Psoas muscle (tissue), 8 donors: ENCODE measurements around the gene EPN3. TPM values are rescaled to one million over a fixed set of nuclear protein-coding genes. Genes with fewer than 3 reads are reported as not detected.

Experiments
- ATAC-seq, 4 donors: fragments of 200-7000 bp; cut with Tn5 transposase; one replicate each; pipeline ENCODE4 v1.9.1; 2020; ENCODE audit warnings: moderate library complexity in 3 of 4, mild to moderate bottlenecking in 2 of 4
- DNase-seq, 2 donors: peaks; one replicate each; pipeline ENCODE4 v3.0.0-alpha.2; 2020
- H3K27ac ChIP-seq: fragments of 200-600 bp; one replicate; pipeline ENCODE4 v1.8.0; 2022
- H3K27me3 ChIP-seq, 3 donors: fragments of 200-600 bp in 1 of 3; one replicate each; pipeline versions ENCODE4 v1.6.1 to v1.8.0; 2013 to 2022; ENCODE audit warnings: low read length in 2 of 3, mild to moderate bottlenecking in 2 of 3, moderate library complexity in 1 of 3; ENCODE audit not compliant: insufficient read depth in 3 of 3
- H3K36me3 ChIP-seq, 2 donors: fragments of 200-600 bp in 1 of 2; one replicate each; pipeline versions ENCODE4 v1.6.1 to v1.8.0; 2013 to 2022; ENCODE audit warnings: low read depth in 1 of 2, mild to moderate bottlenecking in 1 of 2, moderate library complexity in 1 of 2; ENCODE audit not compliant: insufficient read depth in 1 of 2
- H3K4me1 ChIP-seq: fragments of 200-600 bp; one replicate; pipeline ENCODE4 v1.8.0; 2022
- H3K4me3 ChIP-seq: fragments of 200-600 bp; one replicate; pipeline ENCODE4 v1.8.0; 2022; ENCODE audit warnings: mild to moderate bottlenecking
- H3K9me3 ChIP-seq: fragments of 200-600 bp; one replicate; pipeline ENCODE4 v1.8.0; 2022
- WGBS, 3 donors: extraction: QIAGEN DNeasy Blood & Tissue Kit; methylation state at CpG; one replicate each; pipeline versions ENCODE4 v1.1.6 to v1.1.7; 2013; 5-methylcytosine and 5-hydroxymethylcytosine counted together
- intact Hi-C, 2 donors: fragments of 100-400 bp; cut with DNase I; formaldehyde crosslinking; loops; one replicate each; pipeline versions ENCODE4 v1.11.0 to v1.14.2; 2022
- polyA plus RNA-seq, 3 donors: library from polyadenylated mRNA; stranded (reverse); fragments of 200-250 nt; gene quantifications; one replicate each; pipeline ENCODE4 v1.2.3, GENCODE V29; 2013
- total RNA-seq, 4 donors: library from RNA; stranded (reverse); fragmentation: NEBNext Ultra II Directional in 2 of 4; extraction: Animal tissue kit (Norgen Biotek cat#: 25700) in 2 of 4; gene quantifications; one replicate each; pipeline versions ENCODE4 v1.2.1 to v1.2.4, GENCODE V29; 2021 to 2023
- TF ChIP-seq, protein P1 (sequence below): fragments of 200-600 bp; IDR thresholded peaks from one replicate; pipeline ENCODE4 v1.8.0; 2022; ENCODE audit warnings: antibody characterized with exemption
- donor health status: healthy with polysubstance abuse.
- donor health status: DM: no; HTN: no; CAD: no; lungs with moderate emphysema.
- donor health status: Bipolar disorder and iron deficiency.
- donor health status: healthy.
- donor health status: DM: yes; HTN: yes; CAD: no.
- donor health status: DM: no; HTN: no; CAD: no.
- donor health status: DM: no; HTN: no; CAD: no.
- donor health status: DM: yes; HTN: yes; CAD: no.

EPN3 gene
- total and polyA plus RNA-seq, 7 donors: 0.03 to 0.15 (median 0.12) TPM; not detected in 4

DNA sequence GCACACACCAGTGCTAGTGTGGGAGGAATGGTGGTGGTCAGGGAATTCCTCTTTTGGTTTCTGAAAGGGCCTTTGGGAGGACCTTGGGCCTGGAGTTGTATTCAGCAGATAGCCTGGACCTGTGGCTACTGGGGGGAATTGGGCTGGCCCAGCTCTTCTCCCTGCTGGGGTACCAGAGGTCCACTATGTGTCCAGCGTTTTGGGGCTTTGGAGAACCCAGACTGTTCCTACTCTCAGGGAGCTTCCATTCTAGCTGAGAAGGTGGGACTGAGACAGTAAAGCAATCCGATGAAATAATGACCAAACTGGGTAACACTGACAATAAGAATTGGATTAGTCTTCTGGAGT, 2.4 kb downstream of the EPN3 start:
- DNase-seq: no peak
- Histone ChIP-seq H3K36me3 (no peaks in the 10 kb centered on the region), H3K4me1 (peaks cover 14% of the 10 kb centered on the region), H3K9me3 (no peaks in the 10 kb centered on the region), H3K27ac (no peak overlapping the region), H3K4me3 (no peak overlapping the region), H3K27me3 (peaks cover 0 to 30% (median 2%) of the 10 kb centered on the region in 3 donors)
- intact Hi-C loops: no loop called here
- WGBS, 3 donors: 90 to 97% (median 96%) methylated on average over 2 of the region's 2 CpGs
- TF ChIP-seq, protein P1, sequence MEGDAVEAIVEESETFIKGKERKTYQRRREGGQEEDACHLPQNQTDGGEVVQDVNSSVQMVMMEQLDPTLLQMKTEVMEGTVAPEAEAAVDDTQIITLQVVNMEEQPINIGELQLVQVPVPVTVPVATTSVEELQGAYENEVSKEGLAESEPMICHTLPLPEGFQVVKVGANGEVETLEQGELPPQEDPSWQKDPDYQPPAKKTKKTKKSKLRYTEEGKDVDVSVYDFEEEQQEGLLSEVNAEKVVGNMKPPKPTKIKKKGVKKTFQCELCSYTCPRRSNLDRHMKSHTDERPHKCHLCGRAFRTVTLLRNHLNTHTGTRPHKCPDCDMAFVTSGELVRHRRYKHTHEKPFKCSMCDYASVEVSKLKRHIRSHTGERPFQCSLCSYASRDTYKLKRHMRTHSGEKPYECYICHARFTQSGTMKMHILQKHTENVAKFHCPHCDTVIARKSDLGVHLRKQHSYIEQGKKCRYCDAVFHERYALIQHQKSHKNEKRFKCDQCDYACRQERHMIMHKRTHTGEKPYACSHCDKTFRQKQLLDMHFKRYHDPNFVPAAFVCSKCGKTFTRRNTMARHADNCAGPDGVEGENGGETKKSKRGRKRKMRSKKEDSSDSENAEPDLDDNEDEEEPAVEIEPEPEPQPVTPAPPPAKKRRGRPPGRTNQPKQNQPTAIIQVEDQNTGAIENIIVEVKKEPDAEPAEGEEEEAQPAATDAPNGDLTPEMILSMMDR: no peak
- no peak for ATAC-seq

DNA sequence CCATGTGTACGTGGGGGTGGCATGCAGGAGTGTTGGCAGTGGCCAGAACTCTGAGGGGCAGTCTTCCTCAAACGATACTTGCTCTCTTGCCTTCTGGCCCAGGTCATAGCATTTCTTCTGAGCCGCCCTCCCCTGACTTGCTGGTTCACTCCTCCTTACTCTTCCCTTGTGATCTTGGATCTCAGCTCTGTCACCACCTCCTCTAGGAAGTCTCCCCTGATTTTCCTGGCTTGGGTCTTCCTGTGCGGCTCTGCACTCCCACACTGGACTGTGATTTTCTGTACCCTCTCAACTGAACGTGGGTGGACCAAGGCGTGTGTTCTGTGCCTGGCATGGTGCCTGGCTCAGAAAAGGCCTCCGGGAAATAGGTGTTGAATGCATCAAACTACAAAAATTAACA, 2.9 kb downstream of the EPN3 start:
- WGBS, 3 donors: 87 to 89% (median 88%) methylated on average over 7 of the region's 7 CpGs
- TF ChIP-seq, protein P1: no peak
- intact Hi-C loops: no loop called here
- DNase-seq (no peak), ATAC-seq (no peak)
- Histone ChIP-seq H3K4me3 (no peak overlapping the region), H3K27me3 (peaks cover 0 to 30% (median 2%) of the 10 kb centered on the region in 3 donors), H3K27ac (no peak overlapping the region), H3K9me3 (no peaks in the 10 kb centered on the region), H3K36me3 (no peaks in the 10 kb centered on the region), H3K4me1 (peaks cover 14% of the 10 kb centered on the region)

DNA sequence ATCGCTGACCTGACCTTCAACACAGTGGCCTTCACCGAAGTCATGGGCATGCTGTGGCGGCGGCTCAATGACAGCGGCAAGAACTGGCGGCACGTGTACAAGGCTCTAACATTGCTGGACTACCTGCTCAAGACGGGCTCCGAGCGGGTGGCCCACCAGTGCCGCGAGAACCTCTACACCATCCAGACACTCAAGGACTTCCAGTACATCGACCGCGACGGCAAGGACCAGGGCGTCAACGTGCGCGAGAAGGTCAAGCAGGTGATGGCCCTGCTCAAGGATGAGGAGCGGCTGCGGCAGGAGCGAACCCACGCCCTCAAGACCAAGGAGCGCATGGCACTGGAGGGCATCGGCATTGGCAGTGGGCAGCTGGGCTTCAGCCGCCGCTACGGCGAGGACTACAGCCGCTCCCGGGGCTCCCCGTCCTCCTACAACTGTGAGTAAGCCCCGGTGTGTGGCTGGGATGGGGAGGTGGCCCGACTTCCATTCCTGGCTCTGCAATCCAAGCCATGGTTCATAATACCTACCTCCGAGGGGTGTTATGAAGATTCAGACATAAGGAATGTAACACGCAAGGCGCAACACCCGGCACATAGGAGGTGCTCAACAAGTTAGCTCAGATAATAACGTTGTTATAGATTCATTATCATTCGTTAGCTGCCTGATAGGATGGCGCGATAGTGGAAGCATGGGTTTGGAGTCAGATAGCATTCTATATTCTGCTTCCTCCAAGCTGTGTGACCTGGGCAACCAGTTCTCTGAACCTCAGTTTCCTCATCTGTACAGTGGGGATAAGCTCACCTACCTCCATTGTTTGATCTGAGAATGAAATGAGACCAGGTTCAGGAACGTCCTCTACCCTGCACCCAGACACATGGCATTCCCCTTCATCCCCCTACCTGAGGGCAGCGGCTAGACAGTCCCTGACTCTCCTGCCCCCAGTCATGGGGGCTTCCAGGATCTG, 4.4 kb downstream of the EPN3 start:
- Histone ChIP-seq H3K4me3 (no peak overlapping the region), H3K27me3 (peaks cover 0 to 22% (median 2%) of the 10 kb centered on the region in 3 donors), H3K27ac (no peak overlapping the region), H3K4me1 (peaks cover 14% of the 10 kb centered on the region), H3K36me3 (no peaks in the 10 kb centered on the region), H3K9me3 (no peaks in the 10 kb centered on the region)
- TF ChIP-seq, protein P1: no peak
- ATAC-seq: no peak
- intact Hi-C loops: no loop called here
- 93 to 95% (median 94%) methylated on average over 45 of the region's 45 CpGs for WGBS, 3 donors
- DNase-seq: no peak

DNA sequence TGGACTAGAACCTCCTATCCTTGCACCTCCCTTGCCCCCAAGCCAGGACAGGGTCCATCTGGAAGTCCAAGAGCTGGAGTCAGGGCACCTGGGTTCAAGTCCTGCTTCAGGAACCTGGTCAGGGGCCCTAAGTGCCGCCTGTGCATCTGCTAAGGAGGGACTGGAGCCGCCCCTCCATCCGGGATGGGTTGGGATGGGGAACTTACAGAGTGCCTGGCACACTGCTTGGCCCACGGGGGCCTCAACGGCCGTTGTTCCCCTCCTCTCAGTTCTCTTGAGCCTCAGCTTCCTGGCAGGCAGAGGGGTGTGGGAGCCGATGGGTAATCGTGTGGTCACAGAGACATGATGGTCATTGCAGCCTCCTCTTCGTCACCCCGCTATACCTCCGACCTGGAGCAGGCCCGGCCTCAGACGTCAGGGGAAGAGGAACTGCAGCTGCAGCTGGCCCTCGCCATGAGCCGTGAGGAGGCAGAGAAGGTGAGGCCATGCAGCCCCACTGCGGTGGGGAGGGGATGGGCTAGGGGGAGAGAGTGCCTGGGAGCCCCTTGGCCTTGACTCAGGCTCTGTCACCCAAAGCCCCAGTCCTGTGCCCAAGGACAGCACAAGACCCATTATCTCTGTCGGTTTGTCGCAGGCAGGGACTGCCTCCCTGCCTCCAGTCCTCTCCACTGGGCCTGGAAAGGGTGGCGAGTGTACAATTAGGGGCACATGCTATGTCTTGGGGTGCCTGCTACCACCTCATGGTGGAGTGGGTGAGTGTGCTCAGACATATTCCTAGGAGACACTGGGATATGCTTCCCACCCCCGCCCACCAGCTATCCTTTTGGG, 5.4 kb downstream of the EPN3 start:
- no peak for DNase-seq
- intact Hi-C loops: no loop called here
- WGBS, 3 donors: 77 to 86% (median 83%) methylated on average over 19 to 20 of the region's 20 CpGs
- Histone ChIP-seq H3K36me3 (no peaks in the 10 kb centered on the region), H3K27ac (no peak overlapping the region), H3K9me3 (no peaks in the 10 kb centered on the region), H3K4me1 (peaks cover 16% of the 10 kb centered on the region), H3K4me3 (no peak overlapping the region), H3K27me3 (peaks cover 0 to 13% (median 0%) of the 10 kb centered on the region in 3 donors)
- ATAC-seq: no peak
- TF ChIP-seq, protein P1: no peak
